HG03457 (cell line): ENCODE data around the gene TBC1D2B.

Experiments
- ATAC-seq: cut with Tn5 transposase; IDR thresholded peaks from one replicate; pipeline ENCODE4 v1.9.1; 2021; ENCODE audit warnings: moderate number of reproducible peaks; ENCODE audit not compliant: unreplicated experiment

TBC1D2B gene

DNA sequence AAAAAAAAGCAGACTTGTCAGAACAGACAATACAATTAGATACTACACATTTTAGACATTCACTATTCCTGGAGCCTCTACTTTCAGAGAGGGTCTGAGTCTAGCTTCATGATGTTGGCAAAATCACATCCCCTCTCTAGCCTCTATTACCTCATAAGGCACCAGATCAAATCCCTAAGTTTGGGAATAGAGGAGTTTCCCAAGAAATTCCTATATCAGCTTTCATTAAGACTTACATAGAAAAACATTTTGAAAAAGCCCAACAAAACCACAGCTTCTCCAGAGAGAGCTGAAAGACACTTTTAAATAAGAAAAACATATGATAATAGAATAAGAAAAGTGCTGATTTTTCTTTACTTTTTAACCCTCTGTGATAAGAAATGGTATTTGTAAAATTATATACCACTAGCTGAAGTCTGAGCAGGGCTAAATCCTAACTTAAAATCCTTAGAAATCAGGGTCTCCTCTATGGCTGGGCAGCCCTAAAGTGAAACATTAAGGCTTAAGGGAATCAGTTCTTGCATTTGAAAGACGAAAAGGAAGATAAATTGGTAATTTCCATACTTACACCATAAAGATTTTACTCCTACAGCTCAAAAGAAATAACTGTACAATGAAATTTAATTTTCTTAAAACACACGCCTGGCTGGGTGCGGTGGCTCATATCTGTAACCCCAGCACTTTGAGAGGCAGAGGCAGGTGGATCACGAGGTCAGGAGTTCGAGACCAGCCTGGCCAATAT is 4.3 kb downstream of the TBC1D2B start:
- ATAC-seq: no peak

GRCh38 chr15:78072080-78072892 is 5.2 kb downstream of the TBC1D2B start:
- no peak for ATAC-seq

GRCh38 chr15:78071383-78071782 is 6.1 kb downstream of the TBC1D2B start:
- no peak for ATAC-seq

GRCh38 chr15:78070049-78070700 is 7.3 kb downstream of the TBC1D2B start:
- no peak for ATAC-seq

DNA sequence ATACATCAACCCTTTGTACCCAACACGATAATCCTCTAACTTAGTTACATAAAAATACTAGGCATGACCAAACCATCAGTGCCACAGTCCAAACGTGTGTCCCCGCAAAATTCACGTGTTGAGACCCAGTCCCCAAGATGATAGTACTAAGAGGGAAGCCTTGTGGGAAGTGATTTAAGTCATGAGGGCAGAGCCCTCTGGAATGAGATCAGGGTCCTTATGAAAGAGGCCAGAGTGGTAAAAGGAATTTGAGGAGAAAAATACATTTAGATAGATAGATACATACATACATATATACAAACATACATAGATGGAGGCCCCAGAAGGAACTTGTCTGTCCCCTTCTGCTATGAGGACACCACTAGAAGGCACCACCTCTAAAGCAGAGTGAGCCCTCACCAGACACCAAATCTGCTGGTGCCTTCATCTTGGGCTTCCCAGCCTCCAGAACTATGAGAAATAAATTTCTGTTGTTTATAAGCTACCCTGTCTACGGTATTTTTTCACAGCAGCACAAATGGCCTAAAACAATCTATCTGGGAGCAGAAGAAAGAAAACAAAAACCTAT is 8.0 kb downstream of the TBC1D2B start:
- no peak for ATAC-seq

- ATAC-seq: no peak
These were observed 8.5 kb downstream of the TBC1D2B start for GRCh38 chr15:78069052-78069414.

GRCh38 chr15:78067328-78068228 is 9.9 kb downstream of the TBC1D2B start:
- no peak for ATAC-seq

- ATAC-seq: peak; percentile 35
These were observed 11.3 kb downstream of the TBC1D2B start for GRCh38 chr15:78065973-78066946.

GRCh38 chr15:78065284-78065872 is 12.1 kb downstream of the TBC1D2B start:
- ATAC-seq: no peak

- no peak for ATAC-seq
These were observed 13.0 kb downstream of the TBC1D2B start for GRCh38 chr15:78064544-78064943.

GRCh38 chr15:78063970-78064385 is 13.5 kb downstream of the TBC1D2B start:
- ATAC-seq: no peak

DNA sequence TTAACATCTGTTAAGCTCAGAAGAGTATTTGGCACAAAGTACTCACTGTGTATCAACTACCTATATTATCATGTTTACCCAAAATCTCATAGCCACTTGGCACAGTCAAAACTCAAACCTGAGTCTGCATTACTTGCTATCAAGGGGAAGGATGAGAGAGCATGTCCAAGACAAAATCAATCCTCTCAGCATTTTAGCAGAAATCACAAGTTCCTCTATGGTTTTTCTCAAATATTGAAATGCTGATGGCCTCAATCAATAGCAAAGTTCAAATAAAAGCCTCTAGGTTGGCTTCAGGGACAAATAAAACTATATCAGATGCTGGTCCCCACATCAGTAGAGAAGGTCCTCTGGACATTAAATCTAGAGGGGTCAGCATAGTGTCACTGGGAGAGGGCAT is 14.3 kb downstream of the TBC1D2B start:
- ATAC-seq: no peak

- ATAC-seq: no peak
These were observed 15.5 kb downstream of the TBC1D2B start for GRCh38 chr15:78061963-78062427.

DNA sequence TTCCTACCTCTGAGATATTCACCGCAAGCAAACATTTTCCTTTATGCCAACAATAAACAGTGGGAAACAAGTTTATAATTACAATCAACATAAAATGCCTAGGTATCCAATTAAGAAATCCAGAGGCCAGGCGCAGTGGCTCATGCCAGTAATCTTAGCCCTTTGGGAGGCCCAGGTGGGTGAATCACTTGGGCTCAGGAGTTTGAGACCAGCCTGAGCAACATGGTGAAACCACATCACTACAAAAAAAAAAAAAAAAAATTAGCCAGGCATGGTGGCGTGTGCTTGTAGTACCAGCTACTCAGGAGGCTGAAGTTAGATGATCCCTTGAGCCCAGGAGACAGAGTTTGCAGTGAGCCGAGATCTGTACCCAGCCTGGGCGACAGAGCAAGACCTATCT is 17.3 kb downstream of the TBC1D2B start:
- ATAC-seq: no peak

- ATAC-seq: no peak
These were observed 18.2 kb downstream of the TBC1D2B start for GRCh38 chr15:78059110-78059839.

DNA sequence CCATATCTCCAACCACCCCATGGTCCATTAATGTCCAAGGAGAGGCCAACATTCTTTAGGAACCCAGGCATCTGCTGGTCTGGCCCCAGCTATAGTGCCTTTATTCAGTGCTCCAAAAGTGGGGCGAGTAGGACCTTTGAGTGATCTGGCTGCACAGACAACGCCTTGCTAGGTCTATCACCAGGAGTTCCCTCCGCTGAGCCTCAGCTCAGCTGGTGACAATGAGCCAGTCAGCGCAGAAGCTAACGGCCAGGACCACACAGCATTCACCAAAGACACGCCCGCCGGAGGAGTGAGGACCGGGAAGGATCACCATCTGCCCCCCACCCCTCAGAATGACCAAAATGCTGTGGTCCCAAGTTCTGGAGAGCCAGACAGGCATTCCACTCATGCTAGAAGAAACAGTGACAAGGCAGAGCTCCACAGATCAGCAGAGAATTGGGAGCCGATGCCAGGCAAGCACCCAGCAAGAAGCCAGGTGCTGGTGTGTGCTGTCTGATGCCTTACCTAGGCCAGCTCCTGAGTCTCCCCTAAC is 19.0 kb downstream of the TBC1D2B start:
- no peak for ATAC-seq

- no peak for ATAC-seq
These were observed 19.7 kb downstream of the TBC1D2B start for GRCh38 chr15:78057803-78058202.

- no peak for ATAC-seq
These were observed 20.7 kb downstream of the TBC1D2B start for GRCh38 chr15:78056714-78057269.
